K562 (cell line): ENCODE data around the gene CBX2.

Experiments used
- CREB1 ChIP-seq, 2 experiments: sonication (generic) in 1 of 2; formaldehyde crosslinking in 1 of 2; IDR thresholded peaks; 2 replicates each; pipeline versions ENCODE4 v1.6.1 to v1.8.0; 2012 to 2022; ENCODE audit warnings: inconsistent platforms in 1 of 2, mild to moderate bottlenecking in 1 of 2, missing genetic modification reagents in 1 of 2, moderate library complexity in 1 of 2
- CTCF ChIP-seq, 3 experiments: IDR thresholded peaks in 2 of 3; conservative IDR thresholded peaks in 1 of 3; 2 replicates each; pipeline ENCODE4 v1.5.1; 2011 to 2012; ENCODE audit warnings: low read length in 3 of 3, mild to moderate bottlenecking in 3 of 3, control low read depth in 2 of 3, improper control_type of control experiment in 1 of 3, inconsistent platforms in 1 of 3, low read depth in 1 of 3, mixed read lengths in 1 of 3, moderate library complexity in 1 of 3; ENCODE audit not compliant: insufficient read depth in 2 of 3
- E2F1 ChIP-seq: sonication (generic); formaldehyde crosslinking; IDR thresholded peaks from 2 replicates; pipeline ENCODE4 v1.8.1; 2023; ENCODE audit warnings: mild to moderate bottlenecking, missing genetic modification reagents, moderate library complexity
- ELF1 ChIP-seq: fragments of 200-800 bp; sonication (Bioruptor generic); IDR thresholded peaks from 2 replicates; pipeline ENCODE4 v1.6.1; 2016; ENCODE audit warnings: missing genetic modification characterization, missing compliant biosample characterization
- ELF4 ChIP-seq: fragments of 450-650 bp; formaldehyde crosslinking; IDR thresholded peaks from 2 replicates; pipeline ENCODE4 v1.4.0; 2022; ENCODE audit warnings: missing genetic modification characterization
- KLF13 ChIP-seq: fragments of 450-650 bp; IDR thresholded peaks from 2 replicates; pipeline ENCODE4 v1.6.1; 2016; ENCODE audit warnings: missing genetic modification characterization, low read depth, mild to moderate bottlenecking, missing compliant biosample characterization, moderate library complexity, borderline replicate concordance
- MAZ ChIP-seq, 2 experiments: fragments of 450-650 bp in 1 of 2; sonication (generic) in 1 of 2; formaldehyde crosslinking; IDR thresholded peaks in 1 of 2; conservative IDR thresholded peaks in 1 of 2; 2 replicates each; pipeline versions ENCODE4 v1.4.0 to v1.5.0; 2020; ENCODE audit warnings: mild to moderate bottlenecking in 1 of 2, missing genetic modification reagents in 1 of 2
- NFE2L1 ChIP-seq: fragments of 450-650 bp; IDR thresholded peaks from 2 replicates; pipeline ENCODE4 v1.6.1; 2016; ENCODE audit warnings: missing genetic modification characterization, low read depth, mild to moderate bottlenecking, missing compliant biosample characterization, moderate library complexity, borderline replicate concordance
- ZNF165 ChIP-seq: fragments of 250-450 bp; sonication (Bioruptor Pico); IDR thresholded peaks from 2 replicates; pipeline ENCODE4 v1.4.0; 2020; ENCODE audit warnings: borderline replicate concordance
- ZNF280B ChIP-seq: fragments of 250-450 bp; sonication (Bioruptor Pico); IDR thresholded peaks from 2 replicates; pipeline ENCODE4 v1.5.1; 2021; ENCODE audit warnings: mild to moderate bottlenecking

- no peak for TF ChIP-seq NFE2L1 (tag)
- no peak for TF ChIP-seq ZNF280B
- TF ChIP-seq E2F1 (CRISPR knock-in tag), result no peak
- no peak for TF ChIP-seq ELF4
- TF ChIP-seq MAZ (CRISPR knock-in tag; conservative IDR thresholded peaks at IDR 0.05 in 1 of 2, IDR thresholded peaks at IDR 0.05 in 1 of 2), result no peak
- TF ChIP-seq CREB1 (IDR thresholded peaks at IDR 0.05), result no peak
- no peak for TF ChIP-seq CREB1 (CRISPR knock-in tag; IDR thresholded peaks at IDR 0.05)
- TF ChIP-seq ELF1 (tag), result no peak
- TF ChIP-seq KLF13 (tag), result no peak
- TF ChIP-seq CTCF (IDR thresholded peaks at IDR 0.05 in 2 of 3, conservative IDR thresholded peaks at IDR 0.05 in 1 of 3; ENCODE audit: insufficient read depth in 2 of 3, low read depth in 1 of 3, low read length in 3 of 3), result no peak
- TF ChIP-seq ZNF165, result no peak
These were observed 15.9 kb upstream of the CBX2 start for GRCh38 chr17:79761894-79762589.
